Loucy (cell line): Measurements from ENCODE around the gene GSKIP.

Source experiments
- EZH2phosphoT487 ChIP-seq: fragments of 200-600 bp; IDR thresholded peaks from 2 replicates; pipeline ENCODE4 v1.6.1; 2018; ENCODE audit warnings: antibody characterized with exemption, mild to moderate bottlenecking, moderate library complexity, borderline replicate concordance
- TF ChIP-seq, protein P1 (sequence below): fragments of 200-600 bp; sonication (generic); conservative IDR thresholded peaks from 2 replicates; pipeline ENCODE4 v1.5.1; 2014; ENCODE audit warnings: mild to moderate bottlenecking, antibody characterized with exemption, low read length

DNA sequence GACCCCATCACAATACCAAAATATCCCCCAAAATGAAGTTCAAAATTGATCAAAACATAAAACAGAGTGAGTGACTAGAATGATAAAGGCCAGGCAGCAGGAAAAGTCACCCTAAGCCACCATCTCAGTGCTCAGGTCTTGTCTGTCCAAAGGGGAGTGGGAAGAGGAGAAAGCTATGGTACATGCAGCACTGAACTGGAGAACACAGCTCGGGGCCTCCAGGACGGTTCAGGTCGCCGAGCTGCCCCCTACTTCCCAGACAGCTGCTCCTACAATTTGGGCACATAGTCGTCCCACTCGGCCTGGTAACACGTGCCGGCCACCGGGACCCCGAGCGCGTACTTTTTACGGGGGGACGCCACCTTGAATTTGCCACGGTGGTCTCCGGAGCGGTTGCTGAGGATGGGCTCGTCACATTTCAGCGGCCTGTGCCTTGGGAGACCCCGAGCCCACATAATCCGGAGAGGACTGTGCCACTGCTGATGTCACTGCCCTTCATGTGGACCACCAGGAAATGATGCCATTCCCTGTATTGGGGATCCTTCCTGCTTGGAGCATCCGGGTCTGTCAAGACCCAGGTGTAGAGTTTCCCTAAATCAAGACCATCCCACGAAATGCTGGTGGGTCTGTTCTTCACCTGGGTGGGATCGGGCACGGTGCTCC is 60.3 kb downstream of the GSKIP start:
- TF ChIP-seq, protein P1, sequence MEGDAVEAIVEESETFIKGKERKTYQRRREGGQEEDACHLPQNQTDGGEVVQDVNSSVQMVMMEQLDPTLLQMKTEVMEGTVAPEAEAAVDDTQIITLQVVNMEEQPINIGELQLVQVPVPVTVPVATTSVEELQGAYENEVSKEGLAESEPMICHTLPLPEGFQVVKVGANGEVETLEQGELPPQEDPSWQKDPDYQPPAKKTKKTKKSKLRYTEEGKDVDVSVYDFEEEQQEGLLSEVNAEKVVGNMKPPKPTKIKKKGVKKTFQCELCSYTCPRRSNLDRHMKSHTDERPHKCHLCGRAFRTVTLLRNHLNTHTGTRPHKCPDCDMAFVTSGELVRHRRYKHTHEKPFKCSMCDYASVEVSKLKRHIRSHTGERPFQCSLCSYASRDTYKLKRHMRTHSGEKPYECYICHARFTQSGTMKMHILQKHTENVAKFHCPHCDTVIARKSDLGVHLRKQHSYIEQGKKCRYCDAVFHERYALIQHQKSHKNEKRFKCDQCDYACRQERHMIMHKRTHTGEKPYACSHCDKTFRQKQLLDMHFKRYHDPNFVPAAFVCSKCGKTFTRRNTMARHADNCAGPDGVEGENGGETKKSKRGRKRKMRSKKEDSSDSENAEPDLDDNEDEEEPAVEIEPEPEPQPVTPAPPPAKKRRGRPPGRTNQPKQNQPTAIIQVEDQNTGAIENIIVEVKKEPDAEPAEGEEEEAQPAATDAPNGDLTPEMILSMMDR, result no peak
- TF ChIP-seq EZH2phosphoT487, result no peak
